Measurements from ENCODE around the gene FASN.

FASN gene

GRCh38 chr17:82086941-82087906, 10.8 kb downstream of the FASN start:
- DNase-seq, result no peak

GRCh38 chr17:82085931-82086764, 11.9 kb downstream of the FASN start:
- no peak for DNase-seq

GRCh38 chr17:82085031-82085861, 12.8 kb downstream of the FASN start:
- DNase-seq, result no peak

- DNase-seq, result no peak
These were observed 13.5 kb downstream of the FASN start for GRCh38 chr17:82084373-82085030.

- no peak for DNase-seq
These were observed 14.3 kb downstream of the FASN start for GRCh38 chr17:82083533-82084359.

- DNase-seq, result no peak
These were observed 15.0 kb downstream of the FASN start for GRCh38 chr17:82083009-82083408.

GRCh38 chr17:82082456-82082855, 15.6 kb downstream of the FASN start:
- no peak for DNase-seq

- DNase-seq, result no peak
These were observed 16.1 kb downstream of the FASN start for GRCh38 chr17:82081966-82082365.

GRCh38 chr17:82081546-82081945, 16.5 kb downstream of the FASN start:
- no peak for DNase-seq

- DNase-seq, result no peak
These were observed 17.1 kb downstream of the FASN start for GRCh38 chr17:82080789-82081464.

- DNase-seq, result no peak
These were observed 17.8 kb downstream of the FASN start for GRCh38 chr17:82080048-82080788.

- no peak for DNase-seq
These were observed 18.9 kb downstream of the FASN start for GRCh38 chr17:82079001-82079677.

- no peak for DNase-seq
These were observed 19.6 kb downstream of the FASN start for GRCh38 chr17:82078433-82078832.

GRCh38 chr17:82077617-82078358, 20.2 kb downstream of the FASN start:
- no peak for DNase-seq

GRCh38 chr17:82076785-82077591, 21.0 kb downstream of the FASN start:
- no peak for DNase-seq

GRCh38 chr17:82076018-82076784, 21.8 kb downstream of the FASN start:
- no peak for DNase-seq

- no peak for DNase-seq
These were observed 24.6 kb downstream of the FASN start for GRCh38 chr17:82073446-82073845.

Data from CD4-positive, alpha-beta T cell treated with Interleukin-21 for 1 hour (primary cell).